GM12891 (cell line): ENCODE measurements around the gene IGFBP5.

Source experiments
- PAX5 ChIP-seq: IDR thresholded peaks from 2 replicates; pipeline ENCODE4 v1.6.1; 2011; ENCODE audit warnings: low read length, moderate library complexity, mild to moderate bottlenecking; ENCODE audit not compliant: insufficient read depth, severe bottlenecking
- POLR2A ChIP-seq: IDR thresholded peaks from 2 replicates; pipeline ENCODE4 v1.6.1; 2011; ENCODE audit warnings: low read depth, low read length, control low read depth
- POLR2AphosphoS5 ChIP-seq: IDR thresholded peaks from 2 replicates; pipeline ENCODE4 v1.6.1; 2011; ENCODE audit warnings: low read depth, low read length, control low read depth
- SPI1 ChIP-seq: IDR thresholded peaks from 2 replicates; pipeline ENCODE4 v1.6.1; 2011; ENCODE audit warnings: low read depth, low read length, control low read depth
- TAF1 ChIP-seq: IDR thresholded peaks from 2 replicates; pipeline ENCODE4 v1.6.1; 2011; ENCODE audit warnings: low read depth, low read length, control low read depth

- TF ChIP-seq POLR2A (no peak), POLR2AphosphoS5 (no peak), PAX5 (no peak), TAF1 (no peak), SPI1 (no peak)
Measured at GRCh38 chr2:216685327-216685875, 9.9 kb downstream of the IGFBP5 start.
